GM19239 (cell line): ENCODE results near the gene RERE.

Experiments
- DNase-seq: peaks from one replicate; pipeline ENCODE4 v3.0.0; 2011; ENCODE audit warnings: low spot score; ENCODE audit not compliant: insufficient read length
- FAIRE-seq: peaks from 2 replicates; lab custom pipeline; 2011; peaks lifted over from hg19 to GRCh38; lab: Jason Lieb, UNC

The RERE gene

DNA sequence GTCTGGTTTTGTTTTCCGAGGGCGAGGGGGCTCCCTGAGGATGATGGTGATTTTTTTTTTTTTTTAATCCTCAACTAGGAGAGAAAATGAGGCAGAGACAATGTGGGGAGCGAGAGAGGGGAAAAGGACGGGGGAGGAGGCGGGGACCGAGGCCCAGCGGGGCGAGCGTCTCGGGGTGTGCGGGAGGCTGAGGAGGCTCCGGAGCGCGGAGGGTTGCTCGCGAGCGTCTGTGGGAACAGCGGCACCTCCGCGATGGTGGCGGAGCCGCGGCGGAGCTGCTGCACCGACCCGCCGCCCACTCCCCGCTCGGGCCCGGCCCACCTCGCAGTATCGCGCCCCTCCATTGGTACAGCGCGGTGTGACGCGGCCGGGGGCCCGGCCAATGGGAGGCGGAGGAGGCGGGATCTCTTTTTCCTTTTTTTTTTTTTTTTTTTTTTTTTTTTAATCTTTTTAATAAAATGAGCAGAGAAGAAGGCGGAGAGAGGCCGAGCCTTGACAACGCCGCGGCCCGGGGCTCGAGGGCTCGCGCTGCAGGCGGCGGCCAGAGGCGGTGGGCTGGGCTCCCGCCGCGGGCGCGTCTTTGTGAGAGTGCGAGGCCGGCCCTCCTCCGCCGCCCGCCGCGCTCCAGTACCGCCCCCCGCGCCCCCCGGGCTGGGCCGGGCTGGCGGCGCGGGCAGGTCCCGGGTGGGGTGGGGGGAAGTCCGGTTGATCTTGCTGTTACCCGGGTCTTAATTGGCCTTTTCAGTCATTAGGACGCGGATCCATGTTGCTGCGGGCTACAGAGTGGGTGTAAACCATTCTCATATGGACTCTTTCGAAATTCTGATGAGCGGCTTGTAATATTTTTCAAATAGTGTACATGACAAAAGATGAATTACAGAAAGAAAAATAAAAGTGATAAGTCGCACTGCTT is at the start of gene RERE:
Gene RERE, minus strand, starts transcription at position 229 of the 913 bp plus-strand sequence.
- DNase-seq (peak; percentile 98), FAIRE-seq (peak; percentile 56)

DNA sequence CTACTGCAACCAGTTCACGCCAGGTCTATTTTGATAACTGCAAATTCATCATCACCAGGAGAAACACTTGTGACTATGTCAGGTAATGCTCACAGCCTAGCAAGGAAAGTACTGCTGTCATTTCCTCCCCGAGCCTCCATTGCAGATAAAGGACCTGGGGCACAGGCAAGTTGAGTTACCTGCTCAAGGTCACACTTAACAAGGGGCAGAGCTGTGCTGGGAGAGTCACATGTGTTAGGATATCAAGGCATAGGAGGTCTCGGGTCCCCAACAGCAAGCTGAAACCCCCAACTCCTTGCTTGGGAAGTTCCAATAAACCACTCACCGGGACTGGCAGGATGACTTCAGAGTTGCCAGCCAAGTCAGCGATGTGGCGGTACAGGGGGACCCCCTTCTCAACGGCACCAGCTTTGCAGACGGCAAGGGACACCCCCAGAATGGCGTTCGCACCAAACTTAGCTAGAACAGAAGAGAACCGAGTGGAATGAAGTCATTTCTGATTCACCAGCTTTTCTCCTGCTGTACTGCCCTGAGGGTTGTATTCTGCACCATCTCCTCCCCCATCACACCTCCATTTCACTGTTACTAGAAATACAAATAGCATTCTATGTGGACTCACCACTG is 49.5 kb upstream of the RERE start:
- DNase-seq (no peak), FAIRE-seq (no peak)

DNA sequence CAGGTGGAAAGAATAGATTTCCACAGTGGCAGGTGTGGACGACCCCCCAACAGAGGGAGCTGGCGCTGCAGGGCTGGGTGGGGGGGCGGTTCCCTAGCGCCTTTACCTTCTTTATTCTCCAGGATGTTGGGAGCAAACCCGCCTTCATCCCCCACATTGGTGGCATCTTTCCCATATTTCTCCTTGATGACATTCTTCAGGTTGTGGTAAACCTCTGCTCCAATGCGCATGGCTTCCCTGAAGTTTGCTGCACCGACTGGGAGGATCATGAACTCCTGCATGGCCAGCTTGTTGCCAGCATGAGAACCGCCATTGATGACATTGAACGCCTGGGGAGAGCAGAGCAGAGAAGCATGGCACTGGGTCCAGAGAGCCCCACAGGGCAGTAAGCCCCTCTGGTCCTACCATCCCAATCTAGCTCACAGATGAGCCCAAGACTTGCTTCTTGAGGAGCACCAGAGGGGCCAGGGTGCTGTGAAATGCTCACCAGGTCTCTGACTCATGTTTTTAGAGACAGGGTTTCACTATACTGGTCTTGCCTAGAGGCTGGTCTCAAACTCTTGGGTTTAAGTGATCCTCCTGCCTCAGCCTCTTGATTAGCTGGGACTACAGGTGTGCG is 48.8 kb upstream of the RERE start:
- no peak for FAIRE-seq
- DNase-seq: no peak

DNA sequence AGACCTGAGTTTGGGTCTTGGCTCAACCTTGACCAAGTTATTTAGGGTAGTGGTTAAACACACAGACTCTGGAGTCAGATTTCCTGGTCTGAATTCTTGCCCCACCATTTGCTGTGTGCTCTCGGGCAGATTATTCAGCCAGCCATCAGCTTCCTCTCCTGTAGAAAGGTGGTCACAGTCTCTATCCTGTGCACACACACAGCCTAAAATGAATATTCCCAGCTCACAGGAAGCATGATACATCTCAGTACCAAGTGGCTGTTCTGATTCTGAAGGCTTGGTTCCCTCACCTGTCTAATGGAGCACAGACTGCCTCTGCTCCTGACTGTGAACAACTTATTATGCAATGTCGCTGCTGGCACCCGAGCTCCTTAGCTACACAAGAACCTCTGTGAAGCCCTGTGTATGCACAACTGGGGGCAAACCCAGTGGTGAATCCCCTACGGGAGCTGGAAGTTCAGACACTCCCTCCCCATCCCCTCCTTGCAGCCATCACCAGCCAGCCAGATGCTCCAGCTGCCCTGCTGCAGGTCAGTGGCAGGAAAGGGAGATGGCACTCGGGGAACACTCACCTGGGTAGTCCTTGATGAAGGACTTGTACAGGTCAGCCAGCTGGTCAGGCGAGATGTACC is 47.4 kb upstream of the RERE start:
- FAIRE-seq (no peak), DNase-seq (no peak)

DNA sequence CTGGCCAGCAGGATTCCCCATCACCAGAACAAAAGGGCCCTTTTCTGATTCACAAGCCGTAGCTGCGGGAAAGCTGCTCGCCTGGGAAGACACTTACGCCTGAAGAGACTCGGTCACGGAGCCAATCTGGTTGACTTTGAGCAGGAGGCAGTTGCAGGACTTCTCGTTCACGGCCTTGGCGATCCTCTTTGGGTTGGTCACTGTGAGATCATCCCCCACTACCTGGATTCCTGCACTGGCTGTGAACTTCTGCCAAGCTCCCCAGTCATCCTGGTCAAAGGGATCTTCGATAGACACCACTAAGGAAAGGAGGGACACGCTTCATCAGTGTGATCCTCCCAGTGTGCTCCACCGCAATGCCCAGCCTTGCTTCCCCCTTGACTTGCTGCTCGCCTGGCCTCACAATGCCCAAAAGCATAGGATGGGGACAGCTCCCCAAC is 46.4 kb upstream of the RERE start:
- FAIRE-seq (no peak), DNase-seq (no peak)

DNA sequence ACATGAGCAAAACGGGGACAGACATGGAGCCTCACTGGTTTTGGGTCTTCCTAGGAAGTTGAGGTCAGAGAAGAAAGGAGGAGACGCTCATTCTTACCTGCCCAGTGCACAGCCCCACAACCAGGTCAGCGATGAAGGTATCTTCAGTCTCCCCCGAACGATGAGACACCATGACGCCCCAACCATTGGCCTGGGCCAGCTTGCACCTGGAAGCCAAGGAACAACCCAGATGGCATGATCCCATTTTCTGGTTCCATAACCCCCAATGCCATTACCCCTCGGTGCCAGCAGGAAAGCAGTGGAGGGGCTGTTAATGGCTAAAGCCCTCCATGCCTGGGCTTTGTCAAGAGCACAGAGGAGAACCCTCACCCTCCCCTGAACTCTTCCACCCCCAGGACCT is 45.7 kb upstream of the RERE start:
- FAIRE-seq (no peak), DNase-seq (no peak)

DNA sequence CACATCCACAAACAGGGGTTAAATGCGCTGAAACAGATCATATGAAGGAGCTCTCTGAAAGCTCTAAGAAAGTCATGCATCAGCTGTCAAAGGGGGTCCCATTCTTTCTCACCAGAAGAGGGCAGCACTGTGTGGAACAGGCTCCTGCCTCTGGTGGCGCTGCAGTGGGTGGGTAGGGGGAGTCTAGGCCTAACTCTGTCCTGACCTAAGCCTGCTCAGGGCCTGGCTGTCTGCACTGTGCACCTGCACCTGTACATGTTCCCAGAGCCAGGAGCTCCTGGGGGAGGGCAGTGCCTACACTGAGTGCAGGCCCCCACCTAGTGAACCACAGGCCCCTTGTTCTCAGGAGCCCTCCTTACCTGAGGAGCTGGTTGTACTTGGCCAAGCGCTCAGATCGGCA is 45.1 kb upstream of the RERE start:
- DNase-seq: no peak
- peak; percentile 14 for FAIRE-seq

DNA sequence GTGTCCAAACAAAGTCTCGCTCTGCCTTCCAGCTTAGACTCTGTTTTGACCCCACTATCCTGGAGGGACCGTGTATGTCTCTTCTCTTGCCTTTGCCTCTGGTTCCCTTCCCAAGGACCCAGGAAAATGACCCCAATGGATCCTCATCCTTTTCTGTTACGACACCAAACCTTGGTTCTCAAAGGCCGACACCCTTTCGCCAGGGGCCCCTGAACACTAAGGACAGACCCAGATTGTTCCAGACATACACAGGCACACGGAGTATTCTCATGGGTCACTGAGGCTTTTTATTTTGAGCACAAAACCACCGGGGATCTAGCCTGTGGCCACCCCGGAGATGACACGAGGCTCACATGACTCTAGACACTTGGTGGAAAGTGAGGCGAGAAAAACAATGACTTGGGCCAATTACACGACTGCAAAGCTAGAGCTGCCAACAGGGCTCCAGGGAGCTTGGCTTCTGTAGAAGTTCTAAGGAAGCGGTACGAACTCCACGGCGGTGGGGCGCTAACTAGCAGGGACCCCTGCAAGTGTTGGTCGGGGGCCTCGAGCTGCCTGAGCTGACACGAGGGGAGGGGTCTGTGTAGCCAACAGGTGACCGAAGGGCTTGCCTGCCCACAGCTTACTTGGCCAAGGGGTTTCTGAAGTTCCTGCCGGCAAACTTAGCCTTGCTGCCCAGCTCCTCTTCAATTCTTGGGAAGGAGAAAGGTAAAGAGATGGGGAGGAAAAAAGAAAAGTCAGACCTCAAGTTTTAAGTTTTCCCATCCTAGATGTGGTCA is 43.5 kb upstream of the RERE start:
- DNase-seq: no peak
- FAIRE-seq: no peak

DNA sequence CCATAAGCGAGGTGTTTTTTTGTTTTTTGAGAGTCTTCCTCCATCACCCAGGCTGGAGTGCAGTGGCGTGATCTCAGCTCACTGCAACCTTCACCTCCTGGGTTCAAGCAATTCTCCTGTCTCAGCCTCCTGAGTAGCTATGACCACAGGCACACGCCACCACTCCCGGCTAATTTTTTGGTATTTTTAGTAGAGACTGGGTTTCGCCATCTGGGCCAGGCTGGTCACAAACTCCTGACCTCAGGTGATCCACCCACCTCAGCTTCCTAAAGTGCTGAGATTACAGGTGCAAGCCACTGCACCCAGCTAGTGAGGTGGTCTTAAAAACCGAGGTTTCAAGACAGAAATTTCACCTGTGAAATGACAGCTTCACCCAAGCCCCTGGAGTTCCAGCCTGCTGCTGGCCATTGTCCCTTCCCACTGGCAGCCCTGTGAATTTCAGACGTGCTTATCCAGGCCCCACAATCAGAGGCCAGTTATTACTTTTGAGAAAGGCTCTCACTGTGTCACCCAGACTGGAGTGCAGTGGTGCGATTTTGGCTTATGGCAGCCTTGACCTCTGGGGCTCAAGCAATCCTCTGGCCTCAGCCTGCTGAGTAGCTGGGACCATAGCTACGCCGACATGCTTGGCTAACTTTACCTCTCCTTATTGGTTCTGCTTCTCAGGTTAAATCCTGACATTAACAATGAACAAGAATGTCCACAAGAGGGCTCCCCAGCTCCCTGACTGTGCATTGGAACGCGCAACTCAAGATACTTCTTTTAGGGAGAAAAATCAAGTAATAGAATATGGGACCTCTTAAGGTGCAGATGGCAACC is 41.7 kb upstream of the RERE start:
- DNase-seq (no peak), FAIRE-seq (peak; percentile 70)

DNA sequence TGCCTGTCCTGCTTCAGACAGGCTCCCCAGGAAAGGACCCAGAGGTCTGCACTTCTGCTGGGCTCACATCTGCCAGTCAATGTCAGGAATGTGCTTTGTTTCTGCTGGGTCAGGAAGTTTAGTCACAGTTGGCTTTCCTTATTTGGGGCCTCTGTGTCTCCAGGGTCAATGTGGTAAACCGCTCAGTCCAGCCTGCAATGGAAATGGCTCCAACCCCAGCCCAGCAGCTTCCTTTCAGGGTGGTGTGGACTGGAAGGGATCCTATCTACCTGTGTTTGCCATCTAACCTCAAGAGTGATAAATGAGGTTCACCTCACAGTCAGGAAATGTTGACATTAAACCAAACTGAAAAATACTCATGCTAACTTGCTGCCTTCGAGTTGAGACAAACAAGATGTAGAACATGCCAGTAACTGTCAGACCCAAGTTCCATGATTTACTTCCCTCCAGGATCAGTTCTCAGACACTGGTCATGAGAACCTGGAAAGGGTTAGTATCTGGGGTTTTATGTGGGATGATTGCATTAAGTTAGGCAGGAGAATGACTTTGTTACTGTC is 40.8 kb upstream of the RERE start:
- DNase-seq (no peak), FAIRE-seq (no peak)

DNA sequence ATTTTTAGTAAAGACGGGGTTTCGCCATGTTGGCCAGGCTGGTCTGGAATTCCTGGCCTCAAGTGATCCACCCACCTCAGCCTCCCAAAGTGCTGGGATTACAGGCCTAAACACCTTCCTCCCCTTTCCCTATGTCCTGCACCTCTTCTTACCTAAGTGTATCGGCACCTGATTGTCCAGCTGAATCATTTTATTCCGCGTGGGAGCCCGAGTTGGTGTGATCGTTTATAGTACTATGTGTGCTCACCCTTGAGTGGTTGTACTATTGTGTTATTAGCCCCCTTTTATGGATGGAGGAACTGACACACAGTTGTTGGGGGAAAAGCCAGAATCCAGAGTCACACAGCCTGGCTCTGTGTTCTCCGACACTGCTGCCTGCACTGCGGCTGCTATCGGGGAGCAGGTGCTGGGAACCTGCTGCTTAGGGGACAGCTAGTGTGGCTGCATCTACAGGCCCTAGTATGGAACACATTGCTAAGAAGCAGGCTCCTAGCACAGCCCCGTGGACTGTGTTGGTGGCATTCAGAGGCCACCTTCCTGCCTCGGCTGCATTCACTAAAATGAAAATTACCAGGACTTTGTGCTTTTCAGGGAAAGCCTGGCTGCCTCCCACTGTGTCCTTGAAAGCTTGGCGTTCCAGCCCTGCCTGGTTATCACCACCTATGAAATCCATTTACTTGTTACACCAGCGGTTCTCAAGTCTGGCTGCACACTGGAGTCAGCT is 39.4 kb upstream of the RERE start:
- DNase-seq (no peak), FAIRE-seq (no peak)

DNA sequence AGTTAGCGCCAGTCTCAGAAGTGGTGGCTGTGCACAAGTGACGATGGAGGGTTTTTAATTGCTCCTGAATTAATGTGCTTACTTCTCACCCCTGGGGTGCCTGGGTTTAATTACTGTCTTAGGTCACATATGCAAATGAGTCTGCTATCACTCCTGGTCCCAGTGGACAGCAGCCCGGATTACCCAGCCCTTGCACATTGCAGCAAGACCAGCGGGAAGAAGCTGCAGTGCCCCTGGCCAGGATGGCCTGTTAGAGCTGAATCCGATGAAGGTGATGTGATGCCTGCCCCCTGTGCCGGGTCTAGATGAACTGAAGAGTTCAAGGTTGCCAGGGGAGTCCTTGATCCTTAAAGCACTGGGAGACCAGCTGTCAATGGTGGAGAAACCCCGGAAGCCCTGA is 36.8 kb upstream of the RERE start:
- no peak for DNase-seq
- FAIRE-seq: no peak

DNA sequence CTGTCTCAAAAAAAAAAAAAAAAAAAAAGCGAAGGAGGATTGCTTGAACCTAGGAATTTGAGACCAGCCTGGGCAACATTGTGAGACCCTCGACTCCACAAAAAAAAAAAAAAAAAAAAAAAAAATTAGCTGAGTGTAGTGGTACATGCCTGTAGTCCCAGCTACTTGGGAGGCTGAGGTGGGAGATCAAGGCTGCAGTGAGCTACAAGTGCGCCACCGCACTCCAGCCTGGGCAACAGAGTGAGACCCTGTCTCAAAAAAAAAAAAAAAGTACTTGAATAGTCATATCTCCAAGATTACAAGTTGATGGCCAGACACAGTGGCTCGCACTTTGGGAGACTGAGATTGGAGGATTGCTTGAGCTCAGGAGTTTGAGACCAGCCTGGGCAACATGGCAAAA is 33.6 kb upstream of the RERE start:
- FAIRE-seq: no peak
- DNase-seq: no peak

DNA sequence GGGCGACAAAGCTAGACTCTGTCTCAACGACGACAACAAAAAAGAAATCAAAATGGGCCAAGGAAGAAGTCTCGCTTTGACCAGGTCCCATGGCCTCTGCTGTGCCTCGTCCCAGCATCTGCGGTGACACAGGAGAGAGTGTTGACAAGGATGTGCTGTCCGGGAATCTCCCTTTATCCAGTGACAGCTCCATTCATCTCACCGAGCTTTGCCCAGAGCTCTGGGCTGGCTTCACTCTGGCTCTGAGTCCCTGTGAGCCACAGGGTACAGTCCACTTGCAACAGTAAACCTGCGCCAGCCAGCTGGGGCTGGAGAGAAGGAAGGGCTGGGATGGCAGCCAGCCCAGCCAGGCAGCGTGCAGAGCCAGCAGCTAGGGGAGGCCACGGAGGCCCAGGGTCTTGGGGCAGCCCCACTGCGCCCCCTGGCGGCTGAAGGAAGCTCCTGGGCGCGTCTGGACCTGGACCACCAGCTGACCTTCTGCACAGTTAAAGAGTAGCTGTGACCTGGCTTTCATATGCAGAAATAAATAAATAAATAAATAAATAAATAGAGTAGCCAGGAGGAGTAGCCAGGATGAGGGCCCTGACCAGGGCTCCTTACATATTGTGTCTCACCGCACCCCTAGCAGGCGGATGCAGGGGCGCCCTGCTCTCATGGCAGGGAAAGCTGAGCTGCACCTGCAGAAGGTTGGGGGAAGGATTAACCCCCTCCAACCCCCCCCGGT is 31.4 kb upstream of the RERE start:
- peak; percentile 85 for DNase-seq
- FAIRE-seq: peak; percentile 47

DNA sequence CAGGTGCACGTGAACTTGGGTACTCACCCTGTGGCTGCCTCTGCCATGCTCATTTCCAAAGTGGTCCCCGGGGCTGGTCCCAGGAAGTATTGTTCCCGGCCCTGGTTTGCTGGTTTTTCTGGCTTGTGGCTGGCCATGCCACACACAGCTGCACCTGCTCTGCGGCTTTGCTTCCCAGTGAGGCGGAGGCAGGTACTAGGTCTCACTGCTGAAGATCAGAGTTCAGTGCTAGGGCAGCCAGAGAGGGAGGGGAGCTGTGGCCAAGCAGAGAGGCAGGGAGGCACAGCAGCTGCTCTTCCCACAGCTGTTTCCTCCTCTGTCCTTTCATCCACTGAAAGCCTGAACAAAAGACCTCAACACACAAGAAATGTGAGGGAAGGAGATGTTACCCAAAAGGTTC is 30.6 kb upstream of the RERE start:
- DNase-seq: no peak
- FAIRE-seq: no peak

DNA sequence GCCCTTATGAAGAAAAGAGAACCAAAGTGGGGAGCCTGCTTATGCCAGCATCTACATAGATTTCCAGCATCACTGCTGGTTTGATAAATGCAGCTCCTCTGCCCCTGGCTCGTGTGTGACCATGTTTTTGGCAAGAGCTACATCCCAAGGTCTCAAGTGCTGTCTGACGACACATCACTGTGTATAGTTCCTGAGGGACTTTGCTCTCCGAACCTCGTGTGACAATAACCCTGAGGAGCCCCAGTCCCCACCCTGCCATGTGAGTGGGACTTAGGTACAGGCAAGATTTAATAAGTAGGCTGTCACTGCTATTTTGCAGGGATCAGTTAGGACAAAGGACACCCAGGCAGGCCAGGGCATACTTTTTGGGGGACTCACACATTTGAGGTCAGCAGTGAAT is 28.8 kb upstream of the RERE start:
- no peak for FAIRE-seq
- no peak for DNase-seq
